ENCODE measurements around the gene VSIG2.
A peak's percentile ranks its signal among the peaks of the same experiment; 100 is the strongest.

The VSIG2 gene

GRCh38 chr11:124745270-124745834 is 6.7 kb downstream of the VSIG2 start:
- DNase-seq = no peak
- Histone ChIP-seq H3K18ac (ENCODE audit: low read depth in 1 of 2, low read length in 2 of 2) (no peak overlapping the region), H2BK12ac (ENCODE audit: low read length in 2 of 2) (no peak overlapping the region), H3K4ac (ENCODE audit: low read depth in 1 of 2, low read length in 2 of 2) (no peak overlapping the region), H4K8ac (ENCODE audit: low read length) (no peak overlapping the region), H2BK120ac (ENCODE audit: low read depth, low read length) (no peak overlapping the region), H3K23ac (ENCODE audit: low read length in 2 of 2) (peak overlapping the region in 1 of 2 experiments; percentile 36), H3K9ac (ENCODE audit: low read length) (no peak overlapping the region), H3K79me1 (replicated peaks; ENCODE audit: low read length, poor library complexity, severe bottlenecking) (no peaks in the 10 kb centered on the region), H2AK5ac (ENCODE audit: low read length, severe bottlenecking) (no peak overlapping the region), H3K36me3 (ENCODE audit: control insufficient read depth in 1 of 2, insufficient read depth in 2 of 2, low read depth in 1 of 2, low read length in 2 of 2) (no peaks in the 10 kb centered on the region), H2BK15ac (ENCODE audit: low read depth, poor library complexity, severe bottlenecking) (no peak overlapping the region), H2BK5ac (ENCODE audit: low read depth, low read length, poor library complexity, severe bottlenecking) (no peak overlapping the region), H3K4me3 (ENCODE audit: insufficient read depth in 1 of 2, low read depth in 1 of 2, low read length in 2 of 2) (peak overlapping the region in 1 of 2 experiments; percentile 16), H3K27ac (ENCODE audit: low read length, poor library complexity, severe bottlenecking) (no peak overlapping the region), H3K9me3 (ENCODE audit: control insufficient read depth, low read length) (peaks cover 2% of the 10 kb centered on the region), H3K4me1 (ENCODE audit: control insufficient read depth, insufficient read depth, low read depth, low read length) (peaks cover 31% of the 10 kb centered on the region), H3K14ac (ENCODE audit: low read length in 2 of 2) (peak overlapping the region in 1 of 2 experiments; percentile 23), H3K4me2 (ENCODE audit: low read length, poor library complexity, severe bottlenecking) (no peak overlapping the region), H3K27me3 (ENCODE audit: control insufficient read depth in 1 of 2, insufficient read depth in 1 of 2, low read length in 2 of 2) (peaks cover 64 to 98% of the 10 kb centered on the region in 2 experiments), H2AFZ (ENCODE audit: low read depth, low read length) (no peak overlapping the region), H4K91ac (ENCODE audit: low read length) (no peak overlapping the region)
- WGBS = 3% methylated on average over 37 of the region's 44 CpGs

DNA sequence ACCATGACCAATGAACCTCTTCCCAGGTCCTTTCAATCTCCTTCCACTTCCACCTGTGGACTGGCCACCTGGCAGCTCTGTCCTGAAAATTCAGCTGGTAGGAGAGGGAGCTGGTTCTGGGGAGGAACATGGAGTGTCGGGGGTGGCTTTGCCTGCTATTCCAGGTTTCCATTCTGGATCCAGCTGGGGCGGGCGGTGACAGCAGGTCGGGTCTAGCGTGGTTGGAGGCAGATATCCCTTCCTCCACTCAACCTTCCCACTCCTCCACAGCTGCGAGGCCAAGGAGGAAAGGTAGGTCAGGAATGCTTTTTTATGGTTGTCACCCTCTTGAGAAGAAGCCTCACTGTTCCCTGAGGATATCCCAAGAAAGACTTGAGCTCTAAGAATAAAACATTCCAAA is 9.0 kb downstream of the VSIG2 start:
- Histone ChIP-seq H2BK12ac (ENCODE audit: low read length in 2 of 2) (no peak overlapping the region), H4K8ac (ENCODE audit: low read length) (no peak overlapping the region), H2BK15ac (ENCODE audit: low read depth, poor library complexity, severe bottlenecking) (no peak overlapping the region), H3K23ac (ENCODE audit: low read length in 2 of 2) (no peak overlapping the region), H3K14ac (ENCODE audit: low read length in 2 of 2) (no peak overlapping the region), H3K79me1 (replicated peaks; ENCODE audit: low read length, poor library complexity, severe bottlenecking) (no peaks in the 10 kb centered on the region), H3K9me3 (ENCODE audit: control insufficient read depth, low read length) (peaks cover 2% of the 10 kb centered on the region), H3K4me1 (ENCODE audit: control insufficient read depth, insufficient read depth, low read depth, low read length) (peaks cover 35% of the 10 kb centered on the region), H3K4me3 (ENCODE audit: insufficient read depth in 1 of 2, low read depth in 1 of 2, low read length in 2 of 2) (no peak overlapping the region), H2AFZ (ENCODE audit: low read depth, low read length) (no peak overlapping the region), H4K91ac (ENCODE audit: low read length) (no peak overlapping the region), H3K9ac (ENCODE audit: low read length) (no peak overlapping the region), H2BK120ac (ENCODE audit: low read depth, low read length) (no peak overlapping the region), H3K27ac (ENCODE audit: low read length, poor library complexity, severe bottlenecking) (no peak overlapping the region), H3K4ac (ENCODE audit: low read depth in 1 of 2, low read length in 2 of 2) (no peak overlapping the region), H3K4me2 (ENCODE audit: low read length, poor library complexity, severe bottlenecking) (no peak overlapping the region), H2BK5ac (ENCODE audit: low read depth, low read length, poor library complexity, severe bottlenecking) (no peak overlapping the region), H3K27me3 (ENCODE audit: control insufficient read depth in 1 of 2, insufficient read depth in 1 of 2, low read length in 2 of 2) (peaks cover 83 to 95% of the 10 kb centered on the region in 2 experiments), H3K18ac (ENCODE audit: low read depth in 1 of 2, low read length in 2 of 2) (no peak overlapping the region), H2AK5ac (ENCODE audit: low read length, severe bottlenecking) (no peak overlapping the region), H3K36me3 (ENCODE audit: control insufficient read depth in 1 of 2, insufficient read depth in 2 of 2, low read depth in 1 of 2, low read length in 2 of 2) (no peaks in the 10 kb centered on the region)
- WGBS = 36% methylated on average over 2 of the region's 6 CpGs
- no peak for DNase-seq

DNA sequence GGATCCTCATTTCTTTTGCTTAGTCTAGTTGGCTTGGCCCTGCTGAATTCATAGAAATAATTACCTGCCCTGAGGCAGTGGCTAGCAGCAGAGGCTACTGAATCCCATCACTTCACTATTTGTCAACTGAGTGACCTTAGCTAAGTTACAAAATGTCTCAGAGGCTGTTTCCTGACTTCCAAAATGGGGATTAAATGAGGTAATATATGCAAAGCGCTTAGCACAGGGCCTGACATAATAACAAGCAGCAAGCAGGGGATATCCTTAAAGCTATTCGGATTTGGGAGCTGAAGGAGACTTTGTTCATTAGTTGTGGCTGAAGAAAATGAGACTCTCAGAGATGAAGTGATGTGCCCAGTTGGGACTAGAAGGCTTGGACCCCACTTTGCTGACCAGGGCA is 9.5 kb downstream of the VSIG2 start:
- H3K79me1 ChIP-seq (replicated peaks; ENCODE audit: low read length, poor library complexity, severe bottlenecking) = no peaks in the 10 kb centered on the region
- WGBS = 13% methylated on average over 2 of the region's 2 CpGs
- H3K23ac ChIP-seq (ENCODE audit: low read length in 2 of 2) = no peak overlapping the region
- no peak overlapping the region for H2BK12ac ChIP-seq (ENCODE audit: low read length in 2 of 2)
- no peaks in the 10 kb centered on the region for H3K36me3 ChIP-seq (ENCODE audit: control insufficient read depth in 1 of 2, insufficient read depth in 2 of 2, low read depth in 1 of 2, low read length in 2 of 2)
- H3K27ac ChIP-seq (ENCODE audit: low read length, poor library complexity, severe bottlenecking) = no peak overlapping the region
- DNase-seq = no peak
- no peak overlapping the region for H2BK120ac ChIP-seq (ENCODE audit: low read depth, low read length)
- H3K27me3 ChIP-seq (ENCODE audit: control insufficient read depth in 1 of 2, insufficient read depth in 1 of 2, low read length in 2 of 2) = peaks cover 88 to 95% of the 10 kb centered on the region in 2 experiments
- no peak overlapping the region for H3K14ac ChIP-seq (ENCODE audit: low read length in 2 of 2)
- no peak overlapping the region for H4K8ac ChIP-seq (ENCODE audit: low read length)
- no peak overlapping the region for H3K4ac ChIP-seq (ENCODE audit: low read depth in 1 of 2, low read length in 2 of 2)
- H4K91ac ChIP-seq (ENCODE audit: low read length) = no peak overlapping the region
- H2BK15ac ChIP-seq (ENCODE audit: low read depth, poor library complexity, severe bottlenecking) = no peak overlapping the region
- no peak overlapping the region for H2BK5ac ChIP-seq (ENCODE audit: low read depth, low read length, poor library complexity, severe bottlenecking)
- H3K4me2 ChIP-seq (ENCODE audit: low read length, poor library complexity, severe bottlenecking) = no peak overlapping the region
- peaks cover 2% of the 10 kb centered on the region for H3K9me3 ChIP-seq (ENCODE audit: control insufficient read depth, low read length)
- no peak overlapping the region for H2AFZ ChIP-seq (ENCODE audit: low read depth, low read length)
- peaks cover 34% of the 10 kb centered on the region for H3K4me1 ChIP-seq (ENCODE audit: control insufficient read depth, insufficient read depth, low read depth, low read length)
- H3K4me3 ChIP-seq (ENCODE audit: insufficient read depth in 1 of 2, low read depth in 1 of 2, low read length in 2 of 2) = no peak overlapping the region
- H3K9ac ChIP-seq (ENCODE audit: low read length) = no peak overlapping the region
- no peak overlapping the region for H2AK5ac ChIP-seq (ENCODE audit: low read length, severe bottlenecking)
- no peak overlapping the region for H3K18ac ChIP-seq (ENCODE audit: low read depth in 1 of 2, low read length in 2 of 2)

- WGBS = 7% methylated on average over 33 of the region's 37 CpGs
- Histone ChIP-seq H2BK15ac (ENCODE audit: low read depth, poor library complexity, severe bottlenecking) (no peak overlapping the region), H3K4me2 (ENCODE audit: low read length, poor library complexity, severe bottlenecking) (peak overlapping the region; percentile 82), H3K4me1 (ENCODE audit: control insufficient read depth, insufficient read depth, low read depth, low read length) (peaks cover 16% of the 10 kb centered on the region), H2AK5ac (ENCODE audit: low read length, severe bottlenecking) (no peak overlapping the region), H3K79me1 (replicated peaks; ENCODE audit: low read length, poor library complexity, severe bottlenecking) (no peaks in the 10 kb centered on the region), H3K4ac (ENCODE audit: low read depth in 1 of 2, low read length in 2 of 2) (no peak overlapping the region), H3K36me3 (ENCODE audit: control insufficient read depth in 1 of 2, insufficient read depth in 2 of 2, low read depth in 1 of 2, low read length in 2 of 2) (no peaks in the 10 kb centered on the region), H3K14ac (ENCODE audit: low read length in 2 of 2) (no peak overlapping the region), H2BK120ac (ENCODE audit: low read depth, low read length) (no peak overlapping the region), H4K8ac (ENCODE audit: low read length) (no peak overlapping the region), H3K4me3 (ENCODE audit: insufficient read depth in 1 of 2, low read depth in 1 of 2, low read length in 2 of 2) (peak overlapping the region; percentile 38 to 70), H2AFZ (ENCODE audit: low read depth, low read length) (peak overlapping the region; percentile 32), H3K23ac (ENCODE audit: low read length in 2 of 2) (peak overlapping the region in 1 of 2 experiments; percentile 6), H2BK5ac (ENCODE audit: low read depth, low read length, poor library complexity, severe bottlenecking) (no peak overlapping the region), H3K18ac (ENCODE audit: low read depth in 1 of 2, low read length in 2 of 2) (no peak overlapping the region), H3K27me3 (ENCODE audit: control insufficient read depth in 1 of 2, insufficient read depth in 1 of 2, low read length in 2 of 2) (peaks cover 95 to 96% of the 10 kb centered on the region in 2 experiments), H3K9ac (ENCODE audit: low read length) (no peak overlapping the region), H3K27ac (ENCODE audit: low read length, poor library complexity, severe bottlenecking) (no peak overlapping the region), H4K91ac (ENCODE audit: low read length) (no peak overlapping the region), H2BK12ac (ENCODE audit: low read length in 2 of 2) (no peak overlapping the region), H3K9me3 (ENCODE audit: control insufficient read depth, low read length) (peaks cover 2% of the 10 kb centered on the region)
- DNase-seq = no peak
Measured at GRCh38 chr11:124740277-124740882, 11.7 kb downstream of the VSIG2 start.
